ENCODE measurements around the gene MGAT5. TPM values are rescaled to one million over a fixed set of nuclear protein-coding genes. Genes with fewer than 3 reads are reported as not detected.

The MGAT5 gene
- polyA plus RNA-seq, 10 donors, result 15.3 to 23.4 (median 18.7) TPM

DNA sequence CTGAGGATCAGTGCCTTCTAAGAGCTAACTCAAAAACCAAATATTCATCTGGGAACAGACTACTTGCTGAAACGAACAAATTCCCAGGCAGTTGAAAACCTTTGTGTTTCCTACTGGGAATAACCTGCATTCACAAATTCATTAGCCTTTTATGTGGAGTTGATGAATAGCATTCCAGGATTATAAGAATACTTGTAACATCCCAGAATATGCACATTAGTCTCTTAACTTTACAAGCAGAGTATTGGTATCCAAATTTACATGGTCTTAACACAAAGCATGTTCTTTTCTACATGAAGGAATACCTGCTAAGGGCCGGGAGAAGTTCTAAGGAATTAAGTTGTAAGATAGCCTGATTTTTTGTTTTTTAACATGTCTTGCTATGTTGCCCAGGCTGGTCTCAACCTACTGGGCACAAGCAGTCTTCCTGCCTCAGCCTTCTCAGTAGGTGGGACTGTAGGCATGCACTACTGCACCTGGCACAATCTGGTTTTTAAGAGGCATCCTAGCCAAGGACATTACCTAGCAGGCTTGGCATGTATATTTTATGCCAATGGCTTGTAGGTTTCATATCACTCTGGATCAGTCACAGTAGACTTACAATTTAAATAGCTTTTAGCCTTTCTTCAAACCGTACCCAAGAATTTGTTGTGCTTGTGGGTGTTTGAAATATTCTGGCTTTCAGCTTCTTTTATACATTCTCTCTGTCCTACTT lies 50.7 kb downstream of the MGAT5 start:
- no peak for DNase-seq

DNA sequence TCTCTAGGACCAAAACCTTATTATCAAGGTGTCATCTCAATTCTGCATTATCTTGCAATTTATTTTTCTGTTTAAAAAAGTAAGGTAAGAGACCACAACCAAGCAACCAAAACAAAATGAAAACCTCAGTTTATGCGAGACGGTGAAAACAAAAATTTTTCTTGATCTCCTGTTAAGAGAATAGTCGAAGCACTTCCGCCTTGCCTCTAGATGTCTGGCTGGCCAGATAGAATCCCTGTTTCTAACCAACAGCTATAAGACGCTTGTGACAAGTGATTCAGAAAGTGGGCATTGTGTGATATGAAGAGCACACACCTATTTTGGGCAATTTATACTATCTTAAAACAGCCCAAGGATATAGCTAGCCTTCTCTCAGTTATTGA lies 51.2 kb downstream of the MGAT5 start:
- no peak for DNase-seq

DNA sequence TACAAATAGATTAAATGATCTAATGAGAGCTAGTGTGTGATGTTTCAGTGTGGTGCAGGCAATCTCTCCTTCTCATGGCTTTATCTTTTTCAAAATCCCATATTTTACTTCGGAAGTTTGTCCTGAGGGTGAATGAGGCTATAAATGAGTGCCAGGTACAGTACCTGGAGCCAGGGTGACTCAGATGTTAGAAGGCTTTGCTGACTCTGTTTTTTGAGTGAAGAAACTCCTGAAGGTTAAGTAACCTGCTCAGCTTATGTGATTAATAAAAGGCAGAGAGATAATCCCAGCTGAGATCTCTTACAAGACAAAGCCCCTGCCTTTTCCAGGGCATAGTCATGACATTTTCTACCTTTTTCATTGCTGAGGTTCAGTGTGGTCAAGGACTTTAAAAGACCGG lies 52.6 kb downstream of the MGAT5 start:
- DNase-seq, result no peak

DNA sequence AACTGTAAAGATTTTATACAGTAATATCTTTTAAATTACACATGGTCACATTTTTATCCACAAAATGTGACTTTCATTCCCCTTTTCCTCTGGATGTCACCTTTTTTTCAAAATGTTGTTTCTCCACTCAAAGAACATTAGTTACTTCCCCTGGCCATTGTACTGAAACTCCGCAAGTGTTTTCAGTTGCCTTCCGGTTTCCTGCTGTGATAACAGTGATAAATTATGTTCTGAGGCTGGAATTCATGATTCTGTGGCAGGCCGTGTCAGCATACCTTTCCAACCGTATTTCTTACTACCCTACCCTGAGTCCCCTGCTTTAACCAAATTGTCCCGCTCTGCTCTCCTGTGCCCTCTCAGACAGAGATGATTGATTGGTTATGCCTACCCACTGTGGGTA lies 53.5 kb downstream of the MGAT5 start:
- DNase-seq, result no peak

DNA sequence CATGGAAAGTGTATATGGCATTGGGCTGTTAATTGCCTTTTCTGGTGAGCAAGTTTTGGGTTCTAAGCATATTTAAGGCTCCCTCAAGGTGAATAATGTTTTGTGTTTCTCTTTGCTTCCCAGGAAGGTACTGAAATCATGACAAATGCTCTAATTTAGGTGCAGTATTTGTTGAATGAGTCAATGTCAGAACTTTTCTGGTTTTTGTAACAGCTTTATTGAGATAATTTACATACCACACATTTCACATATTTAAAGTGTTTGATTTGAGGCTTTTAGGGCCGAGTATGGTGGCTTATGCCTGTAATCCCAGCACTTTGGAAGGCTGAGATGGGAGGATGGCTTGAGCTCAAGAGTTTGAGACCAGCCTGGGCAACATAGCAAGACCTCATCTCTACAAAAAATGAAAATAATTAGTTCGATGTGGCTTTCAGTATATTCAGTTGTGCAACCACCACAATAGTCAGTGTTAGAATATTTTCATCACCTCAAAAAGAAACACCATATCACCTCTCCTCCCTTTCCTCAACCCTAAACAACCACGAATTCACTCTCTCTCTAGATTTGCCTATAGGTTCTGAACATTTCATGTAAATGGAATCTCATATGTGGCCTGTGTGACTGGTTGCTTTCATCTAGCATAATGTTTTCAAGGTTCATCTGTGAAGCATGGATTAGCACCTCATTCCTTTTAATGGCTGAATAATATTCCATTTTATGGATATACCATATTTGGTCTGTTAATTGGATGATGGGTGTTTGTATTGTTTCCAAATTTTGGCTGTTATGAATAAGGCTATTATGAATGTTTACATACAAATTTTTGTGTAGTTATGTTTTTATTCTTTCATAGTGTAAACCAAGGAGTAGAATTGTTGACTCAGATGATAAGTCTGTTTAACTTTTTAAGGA lies 54.9 kb downstream of the MGAT5 start:
- DNase-seq, result no peak

GRCh38 chr2:134310107-134311079 lies 56.5 kb downstream of the MGAT5 start:
- no peak for DNase-seq

- no peak for DNase-seq
Measured at GRCh38 chr2:134312482-134312881, 58.6 kb downstream of the MGAT5 start.

GRCh38 chr2:134314202-134314601 lies 60.3 kb downstream of the MGAT5 start:
- no peak for DNase-seq

- peak; percentile 43 to 82 (median 55) for DNase-seq
Measured at GRCh38 chr2:134314681-134315368, 61.0 kb downstream of the MGAT5 start.

- DNase-seq, result peak in 1 of 3 donors; percentile 12
Measured at GRCh38 chr2:134315471-134315870, 61.6 kb downstream of the MGAT5 start.

- DNase-seq, result no peak
Measured at GRCh38 chr2:134319596-134320254, 65.9 kb downstream of the MGAT5 start.

DNA sequence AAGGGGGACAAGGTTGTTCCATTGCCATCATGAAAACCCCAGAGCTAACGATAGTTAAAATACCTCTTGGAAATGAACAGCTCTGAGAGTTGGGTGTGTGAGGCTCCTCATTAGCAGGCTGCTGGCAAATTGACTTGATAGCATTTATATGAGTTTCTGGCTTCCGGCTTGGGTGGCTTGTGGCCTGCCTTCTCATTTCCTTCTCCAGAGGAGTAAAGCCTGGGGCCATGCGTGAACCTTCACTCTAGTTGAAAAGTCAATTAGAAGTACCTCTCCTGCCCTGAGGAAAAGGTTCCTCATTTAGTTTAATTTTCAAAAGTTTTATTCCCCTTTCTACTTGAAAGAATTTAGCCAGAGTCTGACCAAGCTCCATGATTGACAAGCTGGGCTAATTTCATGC lies 67.1 kb downstream of the MGAT5 start:
- no peak for DNase-seq

DNA sequence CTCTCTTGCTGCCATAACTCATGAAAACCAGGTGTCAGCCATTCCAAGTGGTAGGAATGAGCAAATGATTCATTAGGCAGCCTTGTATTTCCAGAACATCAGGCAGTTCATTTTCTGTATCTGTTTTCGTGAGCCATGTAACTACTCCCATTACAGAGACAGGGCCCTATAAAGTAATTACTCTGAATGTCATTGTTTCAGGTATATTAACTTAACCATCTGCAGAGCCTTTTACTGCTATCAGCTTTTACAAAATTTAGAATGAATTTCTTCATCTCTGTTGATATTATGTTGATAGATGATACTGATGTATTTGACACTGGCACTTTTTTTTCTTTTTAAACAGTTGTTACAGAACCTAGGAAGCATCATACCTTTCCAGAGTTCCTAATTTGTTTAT lies 69.9 kb downstream of the MGAT5 start:
- no peak for DNase-seq

GRCh38 chr2:134324430-134324829 lies 70.6 kb downstream of the MGAT5 start:
- no peak for DNase-seq

- peak in 1 of 3 donors; percentile 48 for DNase-seq
Measured at GRCh38 chr2:134324947-134325346, 71.1 kb downstream of the MGAT5 start.

- peak in 1 of 3 donors; percentile 31 for DNase-seq
Measured at GRCh38 chr2:134325696-134326095, 71.8 kb downstream of the MGAT5 start.

DNA sequence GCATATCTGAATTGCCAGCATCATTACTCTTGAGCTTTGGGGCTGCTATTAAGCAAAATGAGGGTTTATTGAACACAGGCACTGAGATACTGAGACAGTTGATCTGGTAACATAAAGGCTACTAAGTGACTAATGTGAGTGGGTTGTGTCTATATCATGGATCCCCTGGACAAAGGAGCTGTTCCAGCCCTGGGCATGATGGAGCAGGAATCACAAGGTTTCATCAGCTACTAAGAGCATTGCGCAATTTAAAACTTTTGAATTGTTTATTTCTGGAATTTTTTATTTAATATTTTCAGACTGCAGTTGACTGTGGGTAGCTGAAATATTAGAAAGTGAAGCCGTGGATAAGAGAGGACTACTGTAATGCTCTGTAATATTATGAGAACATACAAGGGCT lies 73.5 kb downstream of the MGAT5 start:
- no peak for DNase-seq

GRCh38 chr2:134331081-134331480 lies 77.2 kb downstream of the MGAT5 start:
- no peak for DNase-seq

DNA sequence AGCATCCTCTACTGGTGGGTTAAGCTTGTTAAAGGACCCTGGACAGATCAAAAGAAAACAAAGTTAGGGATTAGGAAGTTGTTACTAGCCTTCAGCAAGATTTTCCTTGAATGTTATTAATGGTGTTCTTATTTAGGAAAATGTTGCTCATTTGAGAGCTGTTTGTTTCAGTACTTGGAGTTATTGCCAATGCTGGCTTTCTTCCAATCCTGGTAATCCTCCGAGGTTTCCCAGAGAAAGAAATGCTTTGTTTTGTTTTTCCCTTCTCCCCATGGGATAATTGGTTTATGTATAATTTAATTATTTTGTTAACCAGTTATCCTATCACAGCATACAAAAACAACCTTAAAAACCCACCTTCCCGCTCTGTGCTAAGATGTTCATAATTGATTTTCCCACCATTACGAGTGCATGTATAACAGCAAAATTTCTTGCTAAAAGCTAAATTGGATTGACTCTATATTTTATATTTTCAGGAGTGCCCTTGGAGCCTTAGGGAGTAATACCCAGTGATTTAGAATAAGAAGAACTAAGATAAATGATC lies 79.8 kb downstream of the MGAT5 start:
- DNase-seq, result peak in 1 of 3 donors; percentile 24
